HG03159 (cell line): ENCODE measurements around the gene CEP152.
A peak's percentile ranks its signal among the peaks of the same experiment; 100 is the strongest.
"Not testable (repeated sequence)": the region's sequence is repeated elsewhere in the genome, so short reads cannot be mapped to it uniquely, and the experiment has no call there.

Source experiments
- ATAC-seq: cut with Tn5 transposase; IDR thresholded peaks from one replicate; pipeline ENCODE4 v1.9.1; 2021; ENCODE audit warnings: mild to moderate bottlenecking, moderate library complexity; ENCODE audit not compliant: unreplicated experiment

Gene CEP152, protein sequence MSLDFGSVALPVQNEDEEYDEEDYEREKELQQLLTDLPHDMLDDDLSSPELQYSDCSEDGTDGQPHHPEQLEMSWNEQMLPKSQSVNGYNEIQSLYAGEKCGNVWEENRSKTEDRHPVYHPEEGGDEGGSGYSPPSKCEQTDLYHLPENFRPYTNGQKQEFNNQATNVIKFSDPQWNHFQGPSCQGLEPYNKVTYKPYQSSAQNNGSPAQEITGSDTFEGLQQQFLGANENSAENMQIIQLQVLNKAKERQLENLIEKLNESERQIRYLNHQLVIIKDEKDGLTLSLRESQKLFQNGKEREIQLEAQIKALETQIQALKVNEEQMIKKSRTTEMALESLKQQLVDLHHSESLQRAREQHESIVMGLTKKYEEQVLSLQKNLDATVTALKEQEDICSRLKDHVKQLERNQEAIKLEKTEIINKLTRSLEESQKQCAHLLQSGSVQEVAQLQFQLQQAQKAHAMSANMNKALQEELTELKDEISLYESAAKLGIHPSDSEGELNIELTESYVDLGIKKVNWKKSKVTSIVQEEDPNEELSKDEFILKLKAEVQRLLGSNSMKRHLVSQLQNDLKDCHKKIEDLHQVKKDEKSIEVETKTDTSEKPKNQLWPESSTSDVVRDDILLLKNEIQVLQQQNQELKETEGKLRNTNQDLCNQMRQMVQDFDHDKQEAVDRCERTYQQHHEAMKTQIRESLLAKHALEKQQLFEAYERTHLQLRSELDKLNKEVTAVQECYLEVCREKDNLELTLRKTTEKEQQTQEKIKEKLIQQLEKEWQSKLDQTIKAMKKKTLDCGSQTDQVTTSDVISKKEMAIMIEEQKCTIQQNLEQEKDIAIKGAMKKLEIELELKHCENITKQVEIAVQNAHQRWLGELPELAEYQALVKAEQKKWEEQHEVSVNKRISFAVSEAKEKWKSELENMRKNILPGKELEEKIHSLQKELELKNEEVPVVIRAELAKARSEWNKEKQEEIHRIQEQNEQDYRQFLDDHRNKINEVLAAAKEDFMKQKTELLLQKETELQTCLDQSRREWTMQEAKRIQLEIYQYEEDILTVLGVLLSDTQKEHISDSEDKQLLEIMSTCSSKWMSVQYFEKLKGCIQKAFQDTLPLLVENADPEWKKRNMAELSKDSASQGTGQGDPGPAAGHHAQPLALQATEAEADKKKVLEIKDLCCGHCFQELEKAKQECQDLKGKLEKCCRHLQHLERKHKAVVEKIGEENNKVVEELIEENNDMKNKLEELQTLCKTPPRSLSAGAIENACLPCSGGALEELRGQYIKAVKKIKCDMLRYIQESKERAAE (N-terminal part only)

DNA sequence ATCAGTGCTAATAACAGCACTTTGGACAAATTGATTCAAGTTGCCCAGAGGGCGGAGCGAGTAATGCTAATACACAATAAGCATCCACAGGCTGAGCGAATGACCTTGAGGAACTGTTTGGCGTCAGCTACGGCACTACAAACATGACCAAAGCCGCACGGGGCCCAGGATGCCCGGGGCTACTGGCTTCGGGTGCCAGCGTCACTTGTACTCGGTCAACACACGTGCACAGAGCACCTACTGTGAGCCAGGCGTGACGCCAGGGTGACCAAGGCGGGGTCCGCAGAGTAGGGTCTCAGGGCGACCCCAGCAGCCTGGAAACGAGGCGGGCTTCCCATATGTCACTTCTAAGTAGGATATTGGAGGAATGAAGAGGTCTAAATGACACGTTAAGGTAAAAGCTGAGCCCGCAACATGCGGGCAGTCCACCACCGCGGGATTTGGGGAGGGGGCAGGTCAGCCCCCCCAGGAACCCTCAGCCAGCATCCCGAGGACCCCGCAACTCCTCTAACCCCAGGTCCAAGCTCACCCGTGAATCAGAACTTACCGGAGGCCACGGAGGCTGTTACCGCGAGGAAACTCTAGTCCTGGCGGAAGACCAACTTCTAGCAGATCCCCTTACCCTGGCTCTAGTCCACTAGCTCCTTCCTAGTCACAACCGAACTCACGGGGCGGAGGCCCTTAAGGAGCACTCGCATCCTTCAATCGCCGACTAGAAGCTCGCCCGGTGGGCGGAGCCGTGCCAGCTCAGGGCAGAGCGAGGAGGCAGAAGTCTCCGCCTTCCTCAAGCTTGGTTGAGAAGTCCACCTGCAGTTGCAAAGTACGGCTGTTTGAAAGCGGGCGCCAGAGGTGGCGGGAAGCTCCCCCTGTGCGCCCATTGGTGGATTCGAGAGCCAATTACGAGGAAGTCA lies at the start of gene CEP152:
Gene CEP152 (minus strand): TSS at position 656 of the 911 bp plus-strand sequence. CDS start 5,420 bp downstream, outside the sequence.
- ATAC-seq: peak; percentile 96

DNA sequence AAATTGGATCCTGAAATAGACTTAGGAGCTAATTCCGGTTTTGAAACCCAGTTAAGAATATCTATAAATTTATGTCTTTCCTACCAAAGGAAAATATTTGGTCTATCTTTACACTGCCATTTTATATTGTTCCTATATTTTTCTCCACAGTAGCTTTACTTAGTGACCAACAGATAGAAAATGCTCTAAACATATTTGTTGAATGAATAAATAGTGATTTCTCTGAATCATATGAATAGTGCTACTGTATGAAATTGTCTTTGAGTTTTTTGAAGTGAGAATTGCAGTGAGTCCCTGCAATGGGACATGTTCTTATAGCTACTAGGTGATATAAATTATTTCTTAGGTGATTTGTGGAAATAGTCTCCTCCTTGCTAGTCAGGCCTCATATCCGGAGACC lies 48.6 kb upstream of the CEP152 start:
- no peak for ATAC-seq

DNA sequence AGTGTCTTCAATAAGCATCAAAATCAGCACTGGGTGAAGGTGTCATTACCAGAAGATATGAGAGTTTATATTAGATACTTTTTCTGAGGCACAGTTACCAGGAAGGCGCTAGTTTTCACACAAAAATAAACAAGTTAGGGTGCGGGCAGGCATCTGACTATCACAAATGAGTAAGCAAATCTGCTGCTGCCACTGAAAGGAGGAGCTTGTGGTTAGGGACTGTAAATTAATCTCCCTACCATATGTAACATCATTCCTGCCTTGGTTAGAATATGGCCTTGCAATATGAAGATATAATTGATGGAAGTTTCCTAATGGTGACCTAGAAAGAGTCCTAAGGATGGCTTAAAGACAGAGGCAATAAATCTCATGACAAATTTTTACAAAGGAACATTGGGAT lies 47.5 kb upstream of the CEP152 start:
- ATAC-seq: no peak

DNA sequence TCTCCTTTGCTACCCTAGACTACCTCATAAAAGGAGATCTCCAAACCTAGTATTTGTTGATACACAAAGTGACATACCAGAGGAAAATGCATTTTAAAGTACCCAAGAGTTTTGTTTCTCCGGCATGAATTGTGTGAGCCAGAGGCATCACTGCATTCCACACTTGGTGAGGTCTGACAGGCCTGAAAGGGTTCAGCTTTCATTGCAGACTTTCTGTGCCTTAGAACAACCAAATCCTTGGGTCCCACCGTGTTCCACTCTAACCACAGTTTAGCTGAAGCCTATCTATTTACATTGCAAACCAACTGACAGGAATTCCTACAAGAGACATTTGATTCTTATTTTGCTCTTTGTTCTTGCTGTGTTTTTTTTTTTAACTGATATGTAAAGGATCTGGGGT lies 46.1 kb upstream of the CEP152 start:
- no peak for ATAC-seq

DNA sequence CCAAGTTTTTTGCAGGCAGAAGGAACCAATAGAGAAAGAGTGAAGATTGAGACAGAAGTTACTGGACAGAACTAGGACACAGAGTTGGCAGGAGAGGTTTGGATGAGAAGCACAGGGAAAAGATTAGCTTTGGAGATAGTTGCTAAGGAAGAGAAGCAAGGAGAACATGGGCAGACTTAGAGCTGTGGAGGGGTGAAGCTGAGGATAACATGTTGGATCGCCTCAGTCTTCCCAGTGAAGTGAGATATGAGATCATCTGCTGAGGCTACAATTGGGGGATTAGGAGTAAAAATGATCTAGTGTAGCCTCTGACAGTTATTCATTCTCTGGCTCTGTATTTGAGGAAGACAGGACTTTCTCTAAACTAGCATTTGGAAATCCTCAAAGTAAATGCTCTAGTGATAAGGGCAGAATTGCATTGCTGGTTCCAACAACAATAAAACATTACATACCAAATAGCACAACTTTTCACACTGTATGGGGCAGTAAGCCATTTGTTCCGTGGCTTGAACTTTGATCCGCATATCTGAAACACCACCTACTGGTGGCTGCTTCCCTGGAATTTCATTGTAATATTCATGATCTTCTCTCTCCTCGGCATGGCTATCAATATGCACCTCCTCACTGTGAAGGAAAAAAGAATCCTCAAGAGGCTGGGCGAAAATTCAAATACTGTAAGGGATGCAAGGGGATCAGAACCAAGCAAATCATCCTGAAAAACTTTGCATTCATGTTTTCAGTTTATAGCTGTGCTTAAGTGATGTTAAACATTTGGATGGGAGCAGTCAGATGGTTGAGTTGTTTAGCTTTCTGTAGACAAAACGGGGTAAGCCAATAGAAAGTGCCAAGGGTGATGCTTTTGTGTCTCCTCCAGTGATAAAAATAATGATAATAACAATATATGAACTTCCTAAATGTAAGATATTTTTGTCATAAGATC lies 44.9 kb upstream of the CEP152 start:
- ATAC-seq: no peak

DNA sequence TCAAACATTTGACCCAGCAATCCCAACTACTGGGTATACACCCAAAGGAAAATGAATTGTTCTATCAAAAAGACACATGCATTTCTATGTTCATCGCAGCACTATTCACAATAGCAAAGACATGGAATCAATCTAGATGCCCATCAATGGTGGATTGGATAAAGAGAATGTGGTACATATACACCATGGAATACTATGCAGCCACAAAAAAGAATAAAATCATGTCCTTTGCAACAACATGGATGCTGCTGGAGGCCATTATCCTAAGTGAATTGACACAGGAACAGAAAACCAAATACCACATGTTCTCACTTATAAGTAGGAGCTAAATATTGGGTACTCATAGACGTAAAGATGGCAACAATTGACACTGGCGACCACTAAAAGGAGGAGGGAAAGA lies 43.6 kb upstream of the CEP152 start:
- ATAC-seq: not testable (repeated sequence)

DNA sequence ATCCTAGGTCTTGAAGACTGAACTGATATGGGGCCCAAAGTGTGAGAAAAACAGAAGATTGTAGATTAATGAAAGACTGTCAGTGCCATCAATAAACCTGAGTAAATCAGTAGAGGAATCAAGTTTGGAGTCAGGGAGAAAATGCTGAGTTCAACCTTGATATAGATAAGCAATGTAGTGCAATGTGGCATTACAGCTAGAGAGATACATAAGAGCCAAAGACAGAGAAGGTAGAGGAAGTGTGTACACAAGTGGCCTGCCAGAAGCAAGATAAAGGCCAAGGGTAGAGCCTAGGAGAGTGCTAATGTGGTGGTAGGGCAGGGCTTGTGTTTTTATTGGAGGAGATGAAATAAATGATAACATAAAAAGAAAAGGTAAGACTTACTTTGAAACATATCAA lies 41.1 kb upstream of the CEP152 start:
- no peak for ATAC-seq

DNA sequence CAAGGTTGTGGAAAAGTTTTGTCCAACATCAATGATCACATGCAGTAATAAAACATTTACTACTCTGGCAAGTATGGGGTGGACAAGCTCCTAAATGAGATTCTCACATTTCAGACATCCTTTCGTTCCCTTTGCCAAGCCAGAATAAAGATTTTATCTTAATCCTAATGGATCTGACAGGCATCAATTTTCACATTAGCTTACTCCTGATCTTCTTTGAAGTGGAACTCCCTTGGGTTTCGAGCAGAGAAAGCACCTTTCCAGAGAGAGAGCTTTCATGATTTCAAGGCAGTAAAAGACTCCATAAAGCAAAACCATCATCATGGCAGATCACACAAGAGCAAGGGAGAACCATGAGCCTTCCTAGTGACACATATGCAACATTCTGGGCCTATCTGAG lies 39.8 kb upstream of the CEP152 start:
- ATAC-seq: no peak

DNA sequence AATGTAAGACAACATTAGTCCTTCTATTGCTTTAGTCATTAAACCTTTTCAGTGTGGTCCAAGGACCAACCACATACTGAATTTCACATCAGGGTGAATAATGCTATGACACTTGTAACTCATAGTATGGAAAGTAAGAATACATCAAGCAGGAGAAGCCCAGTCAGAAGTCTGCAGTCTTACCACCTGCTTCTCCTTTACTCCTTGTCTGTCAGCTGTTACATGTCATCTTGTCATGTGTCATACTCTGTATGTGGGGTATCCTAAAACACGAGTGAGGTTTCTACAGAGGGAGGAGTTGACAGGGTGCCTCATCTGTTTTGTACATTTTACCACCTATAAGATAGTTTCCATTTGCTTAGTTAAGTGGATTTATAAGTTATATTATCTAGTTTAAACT lies 34.3 kb upstream of the CEP152 start:
- no peak for ATAC-seq

DNA sequence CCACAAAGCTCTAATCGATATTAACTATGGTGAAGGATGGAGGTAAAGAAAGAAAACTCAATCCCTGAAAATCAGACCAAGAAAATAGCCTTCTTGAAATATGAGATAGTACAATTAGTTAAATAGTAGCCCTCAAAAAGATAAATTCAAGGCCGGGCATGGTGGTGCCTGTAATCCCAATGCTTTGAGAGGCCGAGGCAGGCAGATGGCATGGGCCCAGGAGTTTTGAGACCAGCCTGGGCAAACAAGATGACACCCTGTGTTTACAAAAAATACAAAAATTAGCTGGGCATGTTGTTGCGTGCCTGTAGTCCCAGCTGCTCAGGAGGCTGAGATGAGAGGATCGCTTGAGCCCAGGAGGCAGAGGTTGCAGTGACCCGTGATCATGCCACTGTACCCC lies 31.6 kb upstream of the CEP152 start:
- no peak for ATAC-seq

DNA sequence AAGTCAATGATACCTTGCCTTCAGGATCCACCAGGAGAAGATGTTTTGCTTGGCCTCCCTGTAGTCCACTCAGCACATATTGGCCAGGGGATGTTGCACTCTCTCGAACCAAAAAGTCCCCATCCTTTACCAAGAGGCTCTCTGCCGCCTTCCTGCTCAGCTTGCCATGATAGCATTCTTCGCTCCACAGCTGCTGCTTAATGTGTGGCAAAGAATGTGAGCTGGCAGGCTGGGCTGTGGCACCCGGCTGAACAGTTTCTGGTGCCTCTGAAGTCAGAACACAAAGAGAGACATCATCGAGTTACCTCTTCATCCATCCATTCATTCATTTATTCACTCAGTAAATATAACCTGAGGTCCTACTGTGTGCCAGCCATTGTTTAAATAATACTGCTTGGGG lies 23.9 kb upstream of the CEP152 start:
- ATAC-seq: no peak

DNA sequence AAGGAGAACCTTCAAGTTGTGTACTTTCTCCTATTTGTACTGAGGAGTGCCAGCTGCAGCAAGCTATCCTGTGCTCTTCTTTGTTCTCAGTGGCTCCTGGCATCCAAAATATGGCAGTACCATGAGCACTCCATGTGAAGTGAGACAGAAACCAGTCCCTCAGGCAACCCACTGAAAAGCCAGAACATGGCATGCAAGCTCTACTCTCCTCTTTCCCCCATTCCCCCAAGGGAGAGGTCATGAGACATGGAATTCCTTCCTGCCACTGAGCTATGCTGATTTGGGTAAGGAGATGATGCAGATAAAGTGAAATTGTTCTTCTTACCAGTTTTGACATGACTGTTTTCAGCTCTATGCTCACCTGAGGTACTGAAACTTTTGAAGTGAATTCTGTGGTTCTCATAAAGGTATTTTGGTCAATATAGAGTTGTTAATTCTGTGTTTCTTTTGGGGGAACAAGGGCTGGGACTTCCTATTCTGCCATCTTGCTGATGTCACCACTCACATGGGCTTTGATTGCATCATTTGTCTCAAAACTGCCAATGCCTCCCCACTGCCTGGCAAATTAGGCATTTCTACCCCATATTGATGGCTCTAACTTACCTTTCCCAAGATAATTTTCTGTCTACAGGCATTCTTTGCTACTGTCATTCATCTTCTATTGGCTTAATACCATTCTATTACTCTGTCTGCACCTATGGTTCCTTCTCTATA lies 22.8 kb upstream of the CEP152 start:
- no peak for ATAC-seq

DNA sequence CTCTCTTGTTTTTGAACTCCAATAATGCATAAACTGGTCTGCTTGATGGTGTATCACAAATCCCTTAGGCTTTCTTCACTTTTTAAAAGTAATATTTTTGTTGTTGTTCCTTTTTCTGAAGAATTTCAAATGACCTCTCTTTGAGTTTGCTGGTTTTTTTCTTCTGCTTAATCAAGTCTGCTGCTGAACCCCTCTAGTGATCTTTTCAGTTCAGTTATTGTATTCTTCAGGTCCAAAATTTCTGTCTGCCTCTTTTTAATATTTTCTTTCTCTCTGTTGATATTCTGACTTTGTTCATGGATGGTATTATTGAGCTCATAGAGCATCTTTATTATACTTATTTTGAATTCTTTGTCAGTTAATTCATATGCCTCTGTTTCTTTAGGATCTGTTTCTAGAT lies 21.8 kb upstream of the CEP152 start:
- ATAC-seq: no peak

DNA sequence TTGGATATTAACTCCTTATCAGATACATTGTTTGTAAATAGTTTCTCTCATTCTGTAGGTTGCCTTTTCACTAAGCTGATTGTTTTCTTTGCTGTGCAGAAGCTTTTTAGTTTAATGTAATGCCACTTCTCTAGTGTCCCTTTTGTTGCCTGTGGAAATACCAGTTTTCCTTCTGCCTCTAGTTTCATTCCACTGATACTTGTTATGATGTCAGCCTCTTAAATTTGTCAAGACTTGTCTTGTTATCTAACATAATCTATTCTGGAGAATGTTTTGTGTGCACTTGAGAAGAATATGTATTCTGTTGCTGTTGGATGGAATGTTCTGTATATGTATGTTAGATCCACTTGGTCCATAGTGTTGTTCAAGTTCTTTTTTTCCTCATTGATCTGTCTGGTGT lies 18.0 kb upstream of the CEP152 start:
- no peak for ATAC-seq

DNA sequence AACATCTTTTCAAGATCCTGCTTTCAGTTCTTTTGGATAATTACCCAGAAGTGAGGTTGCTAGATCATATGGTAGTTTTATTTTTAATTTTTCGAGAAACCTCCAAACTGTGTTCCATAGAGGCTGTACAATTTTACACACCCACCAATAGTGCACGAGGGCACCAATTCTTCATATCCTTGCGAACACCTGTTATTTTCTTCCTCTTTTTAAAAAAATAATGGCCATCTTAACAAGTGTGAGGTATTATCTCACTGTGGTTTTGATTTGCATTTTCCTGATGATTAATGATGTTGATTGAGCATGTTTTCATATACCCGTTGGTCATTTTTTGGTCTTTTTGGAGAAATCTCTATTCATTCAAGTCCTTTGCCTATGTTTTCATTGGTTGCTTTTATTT lies 17.6 kb upstream of the CEP152 start:
- no peak for ATAC-seq

DNA sequence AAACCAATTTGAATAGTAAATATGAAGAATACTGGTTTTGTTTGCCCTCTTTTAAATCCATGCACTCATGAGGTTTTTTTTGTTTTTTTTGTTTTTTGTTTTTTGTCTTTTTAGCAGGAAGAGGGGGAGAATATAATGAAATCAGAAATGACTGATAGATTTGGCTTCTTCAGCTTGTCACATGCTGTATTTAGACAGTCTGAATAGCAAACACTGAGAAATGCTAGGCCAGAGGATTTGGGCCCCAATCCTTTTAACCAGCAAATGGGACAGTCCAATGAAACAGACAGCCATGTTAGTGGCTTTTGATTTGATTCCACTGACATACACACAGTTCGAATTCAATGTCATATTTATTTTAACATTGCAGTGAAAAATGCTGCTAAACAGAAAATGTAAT lies 14.2 kb upstream of the CEP152 start:
- ATAC-seq: no peak

DNA sequence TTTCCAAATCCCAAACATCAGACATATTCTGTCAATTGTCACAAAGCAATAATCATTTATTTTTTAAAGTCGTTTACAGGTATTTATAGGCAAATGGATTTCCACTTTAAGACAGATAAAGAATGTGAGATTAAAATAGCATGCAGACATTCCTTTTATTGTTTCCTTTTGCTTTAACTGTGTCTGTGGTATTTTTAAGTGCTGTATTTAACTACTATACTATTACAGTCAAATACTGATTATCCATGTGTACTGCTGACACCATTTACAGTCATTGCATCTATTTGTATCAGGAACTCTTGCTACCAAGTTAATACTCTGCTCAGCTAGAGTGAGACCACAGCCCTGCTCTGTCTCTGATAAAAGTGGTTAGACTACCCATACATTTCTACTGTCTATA lies 12.8 kb upstream of the CEP152 start:
- no peak for ATAC-seq

DNA sequence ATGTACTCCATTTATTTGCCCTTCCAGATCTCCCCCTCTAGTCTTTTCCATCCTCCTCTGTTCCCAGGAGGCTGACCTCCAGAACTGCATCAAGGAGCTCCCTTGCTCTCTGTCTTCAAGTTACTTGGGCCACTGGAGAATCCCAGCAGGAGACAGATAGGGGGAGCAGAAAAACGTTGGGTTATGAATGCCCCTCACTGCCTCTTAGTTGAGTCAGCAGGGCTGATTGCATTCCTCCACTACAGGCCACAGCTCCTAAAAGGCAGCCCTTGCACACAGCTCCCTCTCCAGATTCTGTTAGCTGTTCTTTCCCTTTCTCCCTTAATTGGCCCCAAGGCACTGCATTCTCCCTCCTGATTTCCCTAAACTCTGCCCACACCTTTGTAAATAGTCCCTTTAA lies 12.4 kb upstream of the CEP152 start:
- no peak for ATAC-seq
